GM19025 (cell line): ENCODE data around the gene TUBB1.

Source experiments
- ATAC-seq: cut with Tn5 transposase; IDR thresholded peaks from one replicate; pipeline ENCODE4 v1.9.1; 2021; ENCODE audit warnings: mild to moderate bottlenecking, low read depth, moderate library complexity; ENCODE audit not compliant: unreplicated experiment

The TUBB1 gene

GRCh38 chr20:59071216-59071615 is 52.0 kb downstream of the TUBB1 start:
- no peak for ATAC-seq

GRCh38 chr20:59073582-59073981 is 54.4 kb downstream of the TUBB1 start:
- ATAC-seq = no peak

- ATAC-seq = no peak
These were observed 55.2 kb downstream of the TUBB1 start for GRCh38 chr20:59074456-59074855.

GRCh38 chr20:59075934-59076508 is 56.8 kb downstream of the TUBB1 start:
- ATAC-seq = no peak
